HEK293 (cell line): ENCODE measurements around the gene ZNF189.

Source experiments
- CTCF ChIA-PET: fragments of 350-600 bp; formaldehyde crosslinking; extraction: SDS; loops from one replicate; lab custom pipeline; 2021; ENCODE audit warnings: antibody characterized with exemption; lab: Yijun Ruan, JAX
- POLR2A ChIA-PET: fragments of 300-600 bp; formaldehyde crosslinking; extraction: SDS; loops from one replicate; lab custom pipeline; 2020; ENCODE audit warnings: antibody characterized with exemption, inconsistent platforms; lab: Yijun Ruan, JAX
- H3K27ac ChIP-seq: fragments of 200-500 bp; sonication (Bioruptor generic); 2 replicates; pipeline ENCODE4 v1.5.1; 2014; ENCODE audit warnings: low read depth, low read length, control low read depth, inconsistent platforms; ENCODE audit errors: extremely low read depth
- H3K36me3 ChIP-seq, 2 experiments: fragments of 200-500 bp in 1 of 2; sonication (Bioruptor generic) in 1 of 2; 1 replicate in 1 of 2; 2 replicates in 1 of 2; pipeline ENCODE4 v1.5.1; 2014 to 2017; ENCODE audit warnings: inconsistent platforms in 2 of 2, low read length in 2 of 2; ENCODE audit not compliant: control insufficient read depth in 2 of 2, insufficient read depth in 1 of 2
- H3K4me1 ChIP-seq: fragments of 200-500 bp; sonication (Bioruptor generic); 2 replicates; pipeline ENCODE4 v1.5.1; 2014; ENCODE audit warnings: mild to moderate bottlenecking, low read length, inconsistent platforms; ENCODE audit not compliant: control insufficient read depth, insufficient read depth
- H3K4me3 ChIP-seq: 2 replicates; pipeline ENCODE4 v1.5.1; 2011; ENCODE audit warnings: low read depth, mild to moderate bottlenecking, control low read depth, low read length, moderate library complexity
- H3K9me3 ChIP-seq: fragments of 200-500 bp; sonication (Bioruptor generic); 2 replicates; pipeline ENCODE4 v1.5.1; 2014; ENCODE audit warnings: low read depth, low read length, inconsistent platforms; ENCODE audit not compliant: control insufficient read depth, insufficient read depth
- ATF2 ChIP-seq: fragments of 450-650 bp; formaldehyde crosslinking; IDR thresholded peaks from 2 replicates; pipeline ENCODE4 v1.5.1; 2016; ENCODE audit warnings: missing biosample characterization, missing genetic modification characterization, low read depth
- BCL6B ChIP-seq: fragments of 450-650 bp; formaldehyde crosslinking; IDR thresholded peaks from 2 replicates; pipeline ENCODE4 v1.5.1; 2017; ENCODE audit warnings: missing biosample characterization, missing genetic modification characterization
- CTCF ChIP-seq: fragments of 450-650 bp; formaldehyde crosslinking; IDR thresholded peaks from 2 replicates; pipeline ENCODE4 v1.5.1; 2016; ENCODE audit warnings: missing biosample characterization, missing genetic modification characterization
- EGR2 ChIP-seq: fragments of 450-650 bp; formaldehyde crosslinking; IDR thresholded peaks from 2 replicates; pipeline ENCODE4 v1.5.1; 2016; ENCODE audit warnings: low read depth, missing biosample characterization, missing genetic modification characterization
- KLF10 ChIP-seq: fragments of 450-650 bp; IDR thresholded peaks from 2 replicates; pipeline ENCODE4 v1.5.1; 2018; ENCODE audit warnings: missing biosample characterization, mild to moderate bottlenecking, missing genetic modification characterization
- MYNN ChIP-seq: fragments of 450-650 bp; formaldehyde crosslinking; IDR thresholded peaks from 2 replicates; pipeline ENCODE4 v1.5.1; 2016; ENCODE audit warnings: missing biosample characterization, missing genetic modification characterization, borderline replicate concordance
- PATZ1 ChIP-seq: fragments of 450-650 bp; formaldehyde crosslinking; IDR thresholded peaks from 2 replicates; pipeline ENCODE4 v1.5.1; 2016; ENCODE audit warnings: missing biosample characterization, missing genetic modification characterization
- SETDB1 ChIP-seq: IDR thresholded peaks from one replicate; pipeline ENCODE4 v1.6.1; 2017; ENCODE audit warnings: mild to moderate bottlenecking, low read length, moderate library complexity, mixed read lengths; ENCODE audit not compliant: insufficient read length
- TRIM28 ChIP-seq: IDR thresholded peaks from 2 replicates; pipeline ENCODE4 v1.6.1; 2011; ENCODE audit warnings: low read length, control low read depth, borderline replicate concordance
- ZBTB8A ChIP-seq: fragments of 450-650 bp; formaldehyde crosslinking; IDR thresholded peaks from 2 replicates; pipeline ENCODE4 v1.5.1; 2016; ENCODE audit warnings: missing biosample characterization, missing genetic modification characterization
- ZNF10 ChIP-seq: fragments of 450-650 bp; formaldehyde crosslinking; IDR thresholded peaks from 2 replicates; pipeline ENCODE4 v1.5.1; 2017; ENCODE audit warnings: missing biosample characterization, missing genetic modification characterization
- ZNF394 ChIP-seq: fragments of 450-650 bp; formaldehyde crosslinking; IDR thresholded peaks from 2 replicates; pipeline ENCODE4 v1.5.1; 2016; ENCODE audit warnings: missing biosample characterization, missing genetic modification characterization, mild to moderate bottlenecking, moderate library complexity, borderline replicate concordance
- ZNF654 ChIP-seq: fragments of 450-650 bp; formaldehyde crosslinking; IDR thresholded peaks from 2 replicates; pipeline ENCODE4 v1.5.1; 2016; ENCODE audit warnings: low read depth, missing biosample characterization, missing genetic modification characterization
- ZNF660 ChIP-seq: fragments of 450-650 bp; IDR thresholded peaks from 2 replicates; pipeline ENCODE4 v1.5.1; 2018; ENCODE audit warnings: missing biosample characterization, mild to moderate bottlenecking, missing genetic modification characterization
- ZNF704 ChIP-seq: fragments of 450-650 bp; formaldehyde crosslinking; IDR thresholded peaks from 2 replicates; pipeline ENCODE4 v1.5.1; 2016; ENCODE audit warnings: missing biosample characterization, missing genetic modification characterization
- ZNF707 ChIP-seq: fragments of 450-650 bp; formaldehyde crosslinking; IDR thresholded peaks from 2 replicates; pipeline ENCODE4 v1.5.1; 2016; ENCODE audit warnings: missing biosample characterization, missing genetic modification characterization

The ZNF189 gene

GRCh38 chr9:101388507-101388993, 10.1 kb upstream of the ZNF189 start:
- Histone ChIP-seq H3K27ac (no peak overlapping the region), H3K36me3 (peaks cover 0 to 30% of the 10 kb centered on the region in 2 experiments; a peak in 1 of 3 replicates), H3K4me1 (no peaks in the 10 kb centered on the region), H3K9me3 (no peaks in the 10 kb centered on the region), H3K4me3 (no peak overlapping the region)
- TF ChIP-seq CTCF (tag by site-specific recombination) (no peak), ATF2 (tag by site-specific recombination) (peak; percentile 31; the same call in 1 of the 2 replicates)
- ChIA-PET CTCF (interaction anchor here (0.6 to 2.6 kb wide), 28 partner anchors 7 to 1971 kb away, joined by 3 to 38 read pairs (median 4); partner anchors contain the start of genes MRPL50 and ZNF189), POLR2A (interaction anchor here (1.7 kb wide), 1 partner anchor 10 kb away, joined by 17 read pairs; the partner anchor contains the start of genes MRPL50 and ZNF189)

- H3K36me3 ChIP-seq: peaks cover 4 to 56% of the 10 kb centered on the region in 2 experiments; a peak in 2 of 3 replicates
- CTCF ChIA-PET: no interaction called here
- no peaks in the 10 kb centered on the region for H3K9me3 ChIP-seq
- POLR2A ChIA-PET: no interaction called here
- no peak overlapping the region for H3K4me3 ChIP-seq
- H3K27ac ChIP-seq: no peak overlapping the region
- H3K4me1 ChIP-seq: no peaks in the 10 kb centered on the region
- TF ChIP-seq MYNN (tag by site-specific recombination) (no peak), SETDB1 (peak; percentile 72)
Observed at GRCh38 chr9:101393135-101393534, 5.5 kb upstream of the ZNF189 start.

- CTCF ChIA-PET: interaction anchor here (0.7 kb wide), 1 partner anchor 106 kb away, joined by 5 read pairs; no protein-coding TSS in a partner anchor
- POLR2A ChIA-PET: interaction anchor here (0.7 kb wide), 1 partner anchor 134 kb away, joined by 3 read pairs; no protein-coding TSS in a partner anchor
- TF ChIP-seq TRIM28 (no peak), ZNF660 (tag by site-specific recombination) (no peak), KLF10 (tag by site-specific recombination) (no peak), ATF2 (tag by site-specific recombination) (no peak), ZNF704 (no peak), ZNF654 (tag by site-specific recombination) (no peak), BCL6B (no peak), EGR2 (no peak), ZNF707 (no peak), ZBTB8A (tag by site-specific recombination) (no peak), PATZ1 (no peak), SETDB1 (no peak), ZNF394 (tag by site-specific recombination) (no peak), ZNF10 (tag by site-specific recombination) (no peak)
Observed at GRCh38 chr9:101394687-101395086, 4.0 kb upstream of the ZNF189 start.

More at GRCh38 chr9:101394687-101395086, 4.0 kb upstream of the ZNF189 start:
- peaks cover 4 to 46% of the 10 kb centered on the region in 2 experiments; a peak in 2 of 3 replicates for H3K36me3 ChIP-seq
- no peaks in the 10 kb centered on the region for H3K9me3 ChIP-seq
- H3K27ac ChIP-seq: no peak overlapping the region
- H3K4me1 ChIP-seq: no peaks in the 10 kb centered on the region
- no peak overlapping the region for H3K4me3 ChIP-seq
